ENCODE results near the gene SUPT6H. TPM values are rescaled to one million over a fixed set of nuclear protein-coding genes. Genes with fewer than 3 reads are reported as not detected.

SUPT6H gene
- total and polyA plus RNA-seq, 2 of the 8 experiments (the other 6 are each of a cell fraction or from before 2014, with no cell fraction given): 32.0 to 59.9 TPM

DNA sequence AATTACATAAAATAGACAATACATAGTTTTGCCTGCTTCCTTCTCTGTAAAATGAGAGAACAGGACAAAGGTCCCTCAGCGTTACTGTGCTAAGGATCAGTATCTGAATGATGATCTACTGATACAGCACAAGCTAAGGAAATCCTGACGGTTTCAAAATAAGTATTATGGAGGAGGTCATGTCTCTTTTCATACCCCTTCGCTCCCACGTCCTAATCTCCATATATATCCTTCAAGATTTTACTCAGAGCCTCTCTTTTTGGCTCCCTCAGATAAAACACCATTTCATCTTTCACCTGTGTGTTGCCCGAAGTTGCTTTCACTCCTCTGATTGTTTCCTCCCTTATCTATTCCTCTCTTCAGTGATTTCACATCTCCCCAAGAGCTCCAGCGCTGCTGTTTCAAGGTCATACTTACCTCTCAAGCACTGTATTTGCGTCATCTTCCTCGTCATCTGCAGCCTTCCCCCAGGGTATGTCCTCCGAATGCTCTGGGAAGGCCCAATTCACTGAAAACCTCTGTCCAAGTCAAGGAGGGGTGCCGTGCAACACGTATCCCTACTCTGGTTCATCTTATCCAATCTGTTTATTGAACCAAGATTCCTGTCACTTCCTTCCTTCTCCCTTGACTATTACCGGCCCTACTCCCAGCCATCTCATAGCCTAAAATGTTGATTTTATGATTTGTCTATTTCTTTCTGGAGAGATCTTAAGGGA, 15.8 kb upstream of the SUPT6H start (continued):
- TF ChIP-seq, protein P1, sequence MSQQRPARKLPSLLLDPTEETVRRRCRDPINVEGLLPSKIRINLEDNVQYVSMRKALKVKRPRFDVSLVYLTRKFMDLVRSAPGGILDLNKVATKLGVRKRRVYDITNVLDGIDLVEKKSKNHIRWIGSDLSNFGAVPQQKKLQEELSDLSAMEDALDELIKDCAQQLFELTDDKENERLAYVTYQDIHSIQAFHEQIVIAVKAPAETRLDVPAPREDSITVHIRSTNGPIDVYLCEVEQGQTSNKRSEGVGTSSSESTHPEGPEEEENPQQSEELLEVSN (IDR thresholded peaks at IDR 0.05): no peak
- no peak for TF ChIP-seq BRCA1 (IDR thresholded peaks at IDR 0.05; ENCODE audit: low read depth, low read length)
- no peak for TF ChIP-seq POLR2A (IDR thresholded peaks at IDR 0.05; ENCODE audit: control extremely low read depth in 1 of 2, low read depth in 2 of 2, low read length in 2 of 2)
- TF ChIP-seq PHF8 (conservative IDR thresholded peaks at IDR 0.05; ENCODE audit: low read depth, low read length): no peak
- TF ChIP-seq CREB1 (IDR thresholded peaks at IDR 0.05): no peak
- no peak for TF ChIP-seq SUZ12 (IDR thresholded peaks at IDR 0.05; ENCODE audit: low read length)
- no peak for TF ChIP-seq SIRT6 (IDR thresholded peaks at IDR 0.05; ENCODE audit: low read length)

Measured in H1 (cell line).